GM19372 (cell line): ENCODE data around the gene CFAP77.

Source experiments
- ATAC-seq: cut with Tn5 transposase; IDR thresholded peaks from one replicate; pipeline ENCODE4 v1.9.1; 2021; ENCODE audit warnings: mild to moderate bottlenecking, low read depth, moderate library complexity; ENCODE audit not compliant: unreplicated experiment

The CFAP77 gene

DNA sequence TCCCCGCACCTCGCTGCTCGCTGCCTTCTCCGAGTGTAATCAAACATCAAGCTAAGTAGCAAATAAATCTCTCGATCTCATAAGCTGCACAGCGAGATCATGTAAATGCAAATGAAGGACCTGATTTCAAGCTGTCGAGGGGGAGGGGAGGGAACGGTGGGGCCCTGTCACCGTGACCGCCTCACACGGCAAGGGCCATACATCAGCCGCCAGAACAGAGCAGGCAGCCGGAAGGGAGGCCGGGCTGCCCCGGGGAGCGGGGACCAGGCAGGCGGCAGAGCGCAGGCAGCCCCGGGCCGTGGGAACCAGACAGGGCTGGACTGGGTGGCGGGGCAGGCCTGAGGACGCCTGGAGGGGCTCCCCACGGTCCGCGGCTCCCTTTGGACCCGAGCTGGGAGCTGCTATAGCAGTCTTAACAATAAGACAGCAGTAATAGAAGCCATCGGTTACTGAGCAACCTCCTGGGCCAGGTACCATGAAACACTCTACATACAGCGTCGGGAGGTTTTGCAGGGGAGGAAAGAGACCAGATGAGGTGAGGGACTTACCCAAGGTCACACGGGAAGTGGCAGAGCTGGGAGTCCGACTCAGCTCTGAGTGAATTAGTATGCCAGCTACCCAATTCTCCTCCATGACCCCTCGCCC lies 76.8 kb downstream of the CFAP77 start:
- ATAC-seq = no peak

DNA sequence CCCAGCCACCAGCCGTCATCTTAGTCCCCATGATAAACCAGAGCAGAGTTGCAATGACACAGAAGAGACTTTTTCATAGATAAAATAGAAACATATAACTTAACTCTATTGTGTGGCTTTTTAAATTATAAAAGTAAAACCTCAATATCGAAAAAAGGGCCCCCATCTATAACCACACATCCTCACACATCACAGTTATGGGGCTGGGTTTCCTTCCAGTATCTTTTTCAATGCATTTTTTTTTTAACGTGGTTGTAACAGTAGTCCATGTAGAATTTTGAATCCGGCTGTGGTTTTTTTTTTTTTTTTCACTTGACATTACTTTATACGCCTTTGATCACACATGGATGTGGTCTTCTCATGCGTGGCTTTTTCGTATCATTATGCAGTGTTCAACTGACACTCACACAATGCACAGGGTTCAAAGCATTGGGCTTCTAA lies 77.4 kb downstream of the CFAP77 start:
- ATAC-seq = no peak

DNA sequence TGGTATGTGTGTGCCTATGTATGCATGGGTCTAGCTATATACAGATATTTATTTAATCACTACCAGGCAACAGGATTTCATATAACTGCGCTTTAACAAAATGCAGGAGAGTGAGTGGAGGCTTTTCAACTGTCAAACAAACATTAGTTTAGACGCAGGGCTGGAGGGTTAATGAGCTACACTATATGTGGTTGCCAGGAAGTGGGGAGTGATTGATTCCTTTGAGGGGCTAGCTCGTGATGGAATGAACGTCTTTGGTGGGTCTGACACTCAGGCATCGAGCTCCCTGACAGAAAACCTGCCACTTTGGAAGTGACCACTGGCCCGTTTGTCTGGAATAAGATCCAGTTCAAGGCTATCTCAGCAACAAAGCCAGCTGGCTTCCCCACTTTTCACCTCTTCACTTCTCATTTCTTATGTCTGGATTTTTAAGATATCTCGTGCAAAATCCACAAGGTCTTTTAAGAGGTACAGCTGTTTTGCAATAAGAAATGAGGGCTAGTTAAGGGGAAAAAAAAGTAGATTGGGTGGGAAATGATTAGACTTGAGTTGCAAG lies 78.0 kb downstream of the CFAP77 start:
- ATAC-seq = no peak

DNA sequence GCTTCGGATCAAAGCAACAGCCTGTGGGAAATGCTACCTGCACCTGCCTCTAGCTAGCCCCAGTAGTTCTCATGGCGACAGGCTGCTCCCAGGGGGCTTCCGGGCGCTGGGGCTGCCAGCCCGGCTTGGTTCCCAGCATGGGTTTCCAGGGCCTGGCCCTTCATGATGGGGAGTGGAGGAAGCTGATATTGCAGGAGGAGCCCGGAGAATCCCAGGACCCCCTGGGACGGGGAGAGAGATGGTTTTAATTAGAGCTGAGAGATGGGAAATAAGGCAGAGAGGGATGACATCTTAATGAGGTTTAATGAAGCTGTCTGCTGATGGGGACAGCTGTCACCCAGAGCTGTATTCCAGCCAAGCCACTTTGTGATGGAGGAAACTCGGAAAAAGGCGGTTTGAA lies 78.6 kb downstream of the CFAP77 start:
- ATAC-seq = no peak

DNA sequence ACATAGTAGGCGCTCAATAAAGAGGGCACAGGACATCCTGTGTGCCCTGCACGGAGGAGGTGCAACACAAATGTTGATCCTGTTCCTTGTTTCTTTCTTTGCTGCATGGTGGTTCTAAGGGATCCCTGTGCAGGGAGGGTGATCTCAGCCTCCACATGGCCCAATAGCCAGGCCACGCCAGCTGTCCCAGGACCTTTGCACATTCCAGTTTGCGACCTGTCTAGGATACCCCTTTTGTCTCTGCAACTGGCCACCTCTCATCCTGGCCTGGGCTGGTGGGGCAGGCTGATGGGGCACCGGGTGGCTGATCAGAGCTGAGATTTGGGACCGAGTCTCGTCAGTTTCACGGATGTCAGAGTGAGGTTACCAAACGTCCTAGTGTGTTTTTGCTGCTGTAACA lies 79.5 kb downstream of the CFAP77 start:
- no peak for ATAC-seq

DNA sequence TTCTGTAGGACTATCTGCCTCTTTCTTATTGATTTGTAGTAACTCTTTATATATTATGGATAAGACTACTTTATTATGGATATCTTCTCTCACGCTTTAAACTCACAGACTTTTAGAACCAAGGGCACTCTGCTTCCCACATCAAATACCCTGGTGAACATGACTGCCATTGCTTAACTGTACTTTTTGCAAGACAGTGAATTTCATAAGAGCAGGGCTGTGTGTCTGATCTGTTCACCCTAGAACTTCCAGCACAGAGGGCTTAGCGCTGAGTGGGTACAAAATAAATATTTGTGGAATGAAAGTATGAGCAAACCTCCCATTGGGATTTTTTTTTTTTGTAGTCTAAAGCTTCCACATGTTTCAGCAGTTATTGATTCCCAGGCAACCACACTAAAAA lies 84.8 kb downstream of the CFAP77 start:
- ATAC-seq = no peak

DNA sequence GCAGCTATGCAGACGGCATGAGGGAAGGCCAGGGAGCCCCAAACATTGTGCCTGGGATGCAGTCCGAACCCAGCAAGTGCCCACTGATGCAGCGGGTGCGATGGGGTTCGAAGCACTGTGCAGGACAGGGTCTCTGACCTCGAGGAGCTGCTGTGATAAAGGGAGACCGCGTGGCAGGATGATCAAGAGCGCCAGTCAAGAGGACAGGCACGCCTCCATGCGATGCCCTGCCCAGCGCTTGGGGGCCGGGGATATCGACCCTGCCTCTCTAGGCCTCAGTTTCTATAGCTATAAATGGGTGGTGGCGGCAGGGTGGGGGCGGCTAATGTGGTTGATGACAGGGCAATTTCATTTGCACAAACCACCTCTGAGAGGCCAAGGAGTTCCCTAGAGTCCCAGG lies 87.7 kb downstream of the CFAP77 start:
- ATAC-seq = no peak

DNA sequence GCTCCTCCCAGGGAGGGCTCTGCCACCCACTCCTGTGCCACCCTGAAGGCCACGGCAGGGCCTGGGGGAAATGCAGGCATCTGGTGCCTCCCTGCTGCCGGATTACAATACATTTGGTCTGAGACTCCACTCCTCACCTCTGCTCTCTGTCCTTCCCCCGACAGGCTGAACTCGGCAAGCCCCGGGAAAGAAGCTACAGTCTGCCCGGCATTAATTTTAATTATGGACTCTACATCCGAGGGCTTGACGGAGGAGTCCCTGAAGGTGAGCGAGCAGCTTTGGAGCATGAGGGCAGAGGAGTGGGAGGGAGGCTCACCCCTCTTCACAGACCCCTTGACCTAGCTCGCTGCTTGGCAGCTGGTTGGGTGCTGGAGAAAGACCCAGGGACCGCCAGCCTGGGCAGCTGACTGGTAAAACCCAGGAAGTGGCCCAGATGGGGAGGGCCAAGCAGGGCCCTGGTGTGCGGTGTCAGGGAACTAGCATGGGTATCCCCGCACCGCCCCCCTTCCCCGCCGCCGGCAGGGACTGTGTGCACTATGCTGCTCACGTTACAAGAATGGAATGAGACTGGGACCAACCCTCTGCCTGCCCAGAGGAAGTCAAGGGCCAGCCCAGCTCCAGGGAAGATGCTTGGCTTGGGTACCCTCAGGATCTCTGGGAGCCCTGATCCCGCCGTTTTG lies 88.7 kb downstream of the CFAP77 start:
- ATAC-seq = no peak

DNA sequence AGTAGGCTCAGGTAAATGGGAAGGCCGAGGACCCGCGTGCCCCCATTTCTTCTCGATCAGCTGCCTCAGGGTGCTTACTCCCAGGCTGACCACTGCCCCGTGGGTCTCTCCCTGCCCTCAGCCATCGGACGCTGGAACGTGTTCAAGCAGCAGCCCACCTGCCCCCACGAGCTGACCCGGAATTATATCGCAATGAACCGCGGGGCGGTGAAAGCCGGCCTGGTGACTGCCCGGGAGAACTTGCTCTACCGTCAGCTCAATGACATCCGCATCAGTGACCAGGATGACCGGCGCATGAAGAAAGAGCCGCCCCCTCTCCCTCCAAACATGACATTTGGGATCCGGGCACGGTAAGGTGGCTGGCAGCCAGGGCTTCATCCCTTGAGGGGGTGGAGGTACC lies 89.2 kb downstream of the CFAP77 start:
- ATAC-seq = no peak

DNA sequence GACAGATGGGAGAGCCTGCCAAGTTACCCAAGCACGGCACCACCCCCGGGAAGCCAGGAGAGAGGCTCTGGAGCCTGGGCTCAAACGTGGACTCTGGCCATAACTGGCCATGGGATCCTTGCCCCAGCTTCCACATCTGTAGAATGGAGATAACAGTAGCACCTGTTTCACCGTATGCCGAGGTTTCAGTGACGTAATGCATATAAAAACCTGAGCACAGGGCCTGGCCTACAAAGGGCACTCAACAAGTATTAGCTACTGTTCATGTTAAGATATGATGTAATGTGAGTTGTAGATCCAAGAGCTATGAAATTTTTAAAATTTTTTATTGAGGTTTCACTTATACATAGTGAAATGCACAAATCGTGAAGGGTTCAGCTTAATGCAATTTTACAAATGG lies 90.2 kb downstream of the CFAP77 start:
- ATAC-seq = no peak

DNA sequence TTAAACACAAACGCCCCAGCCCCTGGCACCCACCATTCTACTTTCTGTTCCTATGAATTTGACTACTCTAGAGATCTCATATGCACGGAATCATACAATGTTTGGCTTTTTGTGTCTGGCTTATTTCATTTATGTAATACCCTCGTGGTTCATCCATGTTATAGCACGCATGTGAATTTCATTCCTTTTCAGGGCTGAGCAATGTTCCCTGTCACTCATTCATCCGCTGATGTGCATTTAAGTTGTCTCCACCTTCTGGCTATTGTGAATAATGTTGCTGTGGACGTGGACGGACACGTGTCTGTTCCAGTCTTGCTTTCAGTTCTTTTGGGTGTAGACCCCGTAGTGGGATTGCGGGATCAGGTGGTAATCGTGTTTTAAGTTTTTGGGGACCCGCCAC lies 92.5 kb downstream of the CFAP77 start:
- ATAC-seq = no peak

DNA sequence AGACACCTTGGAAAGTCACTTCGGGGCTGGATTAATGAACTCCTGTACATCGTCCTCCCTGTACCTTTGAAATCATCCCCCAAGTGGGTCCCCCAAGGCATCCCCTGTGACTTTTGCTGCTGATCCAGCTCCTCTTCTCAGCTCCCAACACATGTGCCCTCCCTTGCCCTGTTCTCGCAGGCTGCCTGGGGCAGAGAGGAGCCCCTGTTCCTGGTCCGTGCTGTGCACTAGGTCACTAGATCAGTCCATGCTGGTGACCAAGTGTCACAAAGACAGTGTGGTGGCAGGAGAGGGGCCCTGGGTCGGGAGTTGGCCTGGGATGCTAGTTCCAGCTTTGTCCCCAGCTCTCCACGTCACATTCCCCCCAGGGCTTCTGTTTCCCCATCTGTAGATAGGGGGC lies 93.1 kb downstream of the CFAP77 start:
- no peak for ATAC-seq

DNA sequence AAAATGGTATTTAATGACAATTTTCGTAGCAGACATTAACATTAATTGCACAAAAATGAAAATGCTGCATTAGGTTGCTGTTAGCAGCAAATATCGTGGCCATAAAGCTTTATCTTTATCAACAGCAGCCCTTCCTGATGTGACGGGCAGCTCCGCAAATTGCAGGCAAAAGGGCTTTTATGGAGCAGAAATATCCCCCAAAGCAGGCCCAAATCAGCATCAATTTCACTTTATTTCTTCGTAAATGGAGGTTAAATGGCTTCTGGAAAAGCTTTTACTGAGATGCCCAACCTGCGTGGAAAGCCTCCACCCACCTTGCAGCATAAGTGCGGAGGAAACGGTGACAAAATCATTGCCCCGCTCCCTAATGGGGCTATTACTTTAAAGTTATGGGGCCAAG lies 94.5 kb downstream of the CFAP77 start:
- no peak for ATAC-seq

DNA sequence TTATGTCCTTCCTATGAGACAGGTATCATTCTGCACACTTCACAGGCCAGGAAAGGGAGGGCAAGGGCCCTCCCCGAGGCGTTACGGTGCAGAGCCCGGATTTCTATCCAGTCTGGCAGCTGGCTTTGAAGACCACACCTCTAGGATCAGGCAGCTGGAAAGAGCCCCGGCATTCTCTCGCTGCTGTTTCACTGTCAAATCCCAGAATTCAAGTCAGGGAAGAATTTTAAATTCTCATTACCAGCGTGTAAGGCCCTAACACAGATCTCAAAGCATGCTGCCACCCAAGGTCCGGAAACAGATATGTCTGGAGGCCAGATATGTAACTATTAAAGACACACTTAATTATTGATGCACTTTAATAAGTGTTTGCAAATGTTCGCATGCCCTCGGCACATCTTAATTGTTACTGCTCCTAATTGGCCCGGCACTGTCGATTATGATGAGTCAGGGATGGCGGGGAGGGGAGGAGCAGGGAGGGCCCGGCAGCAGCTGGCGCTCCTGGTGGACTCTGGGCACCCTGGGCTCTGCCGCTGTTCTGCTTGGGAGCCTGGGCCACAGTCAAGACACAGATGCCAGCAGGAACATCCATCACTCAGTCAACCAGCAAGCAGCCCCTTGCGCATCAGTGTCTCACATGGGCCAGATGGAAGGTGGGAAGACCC lies 96.1 kb downstream of the CFAP77 start:
- ATAC-seq = no peak

DNA sequence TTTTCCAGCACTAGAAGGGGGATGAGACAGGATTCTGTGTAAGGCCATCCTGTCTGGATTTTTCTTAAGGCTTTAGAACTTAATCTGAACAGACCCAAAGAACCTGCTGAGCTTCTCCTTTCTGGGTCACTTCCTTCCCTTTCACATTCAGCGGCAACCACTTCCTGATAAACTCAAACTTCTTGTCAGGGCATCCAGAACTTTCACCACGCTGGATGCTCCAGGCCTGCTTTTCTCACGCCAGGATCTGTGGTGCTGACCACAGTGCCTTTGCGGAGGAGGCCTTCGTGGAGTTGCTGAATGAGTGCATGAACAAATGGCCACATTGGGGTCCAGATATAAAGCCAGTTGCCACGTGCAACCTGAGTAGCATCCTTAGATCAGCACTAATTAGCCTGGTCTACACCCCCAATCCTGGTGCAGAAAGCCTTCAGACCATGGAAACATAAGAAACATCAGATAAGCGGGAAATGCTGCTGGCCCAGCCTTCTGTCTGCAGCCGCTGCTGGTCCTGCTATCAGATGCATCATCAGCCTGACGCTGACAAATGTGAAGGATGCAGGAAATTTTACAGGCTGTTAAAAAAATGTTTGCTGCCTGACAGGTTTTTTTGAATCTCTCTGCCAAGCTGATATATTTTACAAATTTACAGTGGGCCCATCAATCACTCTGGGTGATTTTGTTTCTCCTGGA lies 97.1 kb downstream of the CFAP77 start:
- ATAC-seq = no peak

DNA sequence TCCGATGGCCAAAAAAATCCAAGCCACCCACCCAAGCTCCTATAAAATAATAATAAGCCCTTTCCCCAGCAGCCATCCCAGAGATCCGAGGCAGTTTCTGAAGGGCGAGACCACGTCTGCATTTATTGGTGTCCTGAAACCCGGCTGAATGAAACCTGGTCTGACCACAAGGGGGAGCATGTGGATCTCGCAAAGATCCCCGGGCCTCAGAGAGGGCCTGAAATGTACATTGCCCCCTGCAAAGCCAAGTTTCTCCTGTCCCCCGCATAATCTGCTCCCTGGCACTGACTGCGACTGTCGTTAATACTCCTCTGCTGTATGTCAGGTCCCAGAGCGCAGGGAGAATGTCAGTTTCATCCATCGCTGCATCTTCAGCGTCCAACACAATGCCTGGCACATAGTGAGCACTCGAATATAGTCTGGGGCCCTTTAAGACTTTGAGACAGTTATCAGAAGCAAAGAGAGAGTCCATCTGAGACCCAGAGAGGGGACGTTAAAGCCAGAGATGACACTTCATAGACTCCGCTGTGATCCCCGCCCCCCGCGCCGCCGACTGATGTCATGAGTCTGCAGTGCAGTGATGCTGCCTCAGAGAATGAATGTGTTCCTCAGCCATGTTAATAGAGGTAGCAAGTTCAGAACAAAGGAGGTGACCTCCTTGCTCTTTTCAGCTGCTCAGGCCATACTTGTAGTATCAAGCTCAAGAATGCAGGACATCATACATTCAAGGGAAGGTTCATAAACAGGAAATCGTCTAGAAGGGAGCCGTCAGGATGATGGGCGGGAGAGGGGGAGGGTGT lies 97.9 kb downstream of the CFAP77 start:
- no peak for ATAC-seq

DNA sequence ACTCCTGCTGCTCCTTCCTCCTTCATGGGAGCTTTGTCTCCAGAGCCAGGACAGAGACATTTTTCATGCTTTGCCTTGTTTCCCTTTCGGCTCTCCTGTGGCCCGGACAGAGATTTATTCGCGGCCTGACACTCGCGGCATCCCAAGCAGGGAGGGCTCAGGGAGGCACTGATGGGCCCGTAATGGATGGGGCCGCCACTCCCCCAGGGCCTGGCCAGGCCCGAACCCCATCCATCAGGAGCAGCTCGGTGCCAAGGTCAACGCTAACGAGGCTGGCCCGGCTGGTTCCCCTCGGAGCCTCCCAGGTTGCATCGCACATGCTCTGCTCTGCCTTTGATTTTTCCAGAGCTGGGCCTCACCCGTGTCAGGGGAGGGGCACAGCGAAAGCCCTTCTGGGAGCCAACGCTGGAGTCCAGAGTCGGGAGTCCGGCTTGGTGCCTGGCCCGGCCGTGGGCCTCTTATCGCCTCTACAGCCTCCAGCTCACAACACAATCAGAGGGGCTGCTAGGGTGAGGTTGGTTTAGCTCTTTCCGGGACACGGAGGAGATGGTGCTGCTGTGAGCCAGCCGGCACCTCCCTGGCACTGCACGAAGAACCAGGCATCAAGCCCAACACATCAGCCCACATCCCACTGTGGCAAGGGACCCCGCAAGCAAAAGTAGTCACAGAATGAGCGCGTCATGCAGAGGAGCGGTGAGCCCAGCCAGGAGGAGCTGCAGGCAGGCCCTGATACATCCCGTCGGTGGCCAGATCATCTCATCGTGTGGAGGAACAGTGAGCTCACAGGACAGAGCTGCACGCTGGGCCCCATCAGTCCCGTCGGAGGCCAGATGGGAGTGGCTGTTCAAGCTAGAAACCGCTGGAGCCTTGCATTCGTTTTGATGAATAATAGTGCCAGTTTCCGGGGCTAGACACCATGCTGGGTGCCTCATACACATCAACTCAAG lies 100.2 kb downstream of the CFAP77 start:
- no peak for ATAC-seq

DNA sequence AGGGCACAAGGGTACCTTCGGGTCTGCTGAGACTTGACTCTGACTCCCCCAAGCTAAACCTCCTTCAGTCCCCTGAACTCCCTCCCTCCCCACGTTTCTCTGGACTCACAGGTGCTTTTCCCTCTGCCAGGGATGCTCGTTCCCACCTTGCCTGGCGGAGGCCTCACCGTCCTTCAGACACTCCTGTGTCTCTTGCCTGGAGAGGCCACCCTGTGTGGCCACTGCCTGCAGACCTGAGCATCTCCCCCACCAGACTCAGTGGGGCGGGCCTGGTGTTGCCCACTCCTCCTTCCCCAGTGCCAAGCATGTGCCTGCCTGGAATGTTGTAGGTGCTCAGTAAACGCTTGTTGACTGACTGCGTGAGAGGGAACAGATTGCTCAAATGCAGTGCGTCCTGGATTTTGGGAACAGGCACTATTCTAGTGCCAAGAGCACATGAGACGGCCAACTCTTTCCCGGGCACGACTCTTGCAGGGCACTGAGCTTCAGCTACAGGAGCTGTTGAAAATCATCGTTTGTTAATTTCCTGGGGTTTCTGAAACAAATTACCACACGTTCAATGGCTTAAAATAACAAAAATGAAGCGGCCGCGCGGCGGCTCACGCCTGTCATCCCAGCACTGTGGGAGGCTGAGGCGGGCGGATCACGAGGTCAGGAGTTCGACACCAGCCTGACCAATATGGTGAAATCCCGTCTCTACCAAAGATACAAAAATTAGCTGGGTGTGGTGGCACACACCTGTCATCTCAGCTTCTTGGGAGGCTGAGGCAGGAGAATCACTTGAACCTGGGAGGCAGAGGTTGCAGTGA lies 101.4 kb downstream of the CFAP77 start:
- ATAC-seq = no peak
